ENCODE results near the gene FLAD1. TPM values are rescaled to one million over a fixed set of nuclear protein-coding genes. Genes with fewer than 3 reads are reported as not detected.

Gene FLAD1
- total RNA-seq, 2 experiments from 2014 or later: 34.7 to 35.1 TPM

- Mint-ChIP-seq H3K36me3 (ENCODE audit: low read depth) (no peaks in the 10 kb centered on the region), H3K9me3 (no peaks in the 10 kb centered on the region)
- POLR2A ChIA-PET: interaction anchor here (0.6 kb wide), 1 partner anchor 9 kb away, joined by 3 read pairs; no protein-coding TSS in a partner anchor
Observed at GRCh38 chr1:155029513-155030242, 46.5 kb downstream of the FLAD1 start.

GRCh38 chr1:155030243-155030795 is 47.2 kb downstream of the FLAD1 start:
- no peak for DNase-seq
- POLR2A ChIA-PET: no interaction called here
- CTCF ChIA-PET: interaction anchor here (1.1 kb wide), 1 partner anchor 11 kb away, joined by 3 read pairs; no protein-coding TSS in a partner anchor
- Mint-ChIP-seq H3K27me3 (peaks cover 2% of the 10 kb centered on the region), H3K9me3 (no peaks in the 10 kb centered on the region), H3K27ac (no peak overlapping the region), H3K36me3 (ENCODE audit: low read depth) (no peaks in the 10 kb centered on the region), H3K4me1 (no peaks in the 10 kb centered on the region), H3K4me3 (no peak overlapping the region)

More at GRCh38 chr1:155029513-155030242, 46.5 kb downstream of the FLAD1 start:
- no peak overlapping the region for H3K27ac Mint-ChIP-seq
- CTCF ChIA-PET: no interaction called here
- H3K4me3 Mint-ChIP-seq: no peak overlapping the region
- DNase-seq: no peak
- peaks cover 2% of the 10 kb centered on the region for H3K27me3 Mint-ChIP-seq
- H3K4me1 Mint-ChIP-seq: no peaks in the 10 kb centered on the region

DNA sequence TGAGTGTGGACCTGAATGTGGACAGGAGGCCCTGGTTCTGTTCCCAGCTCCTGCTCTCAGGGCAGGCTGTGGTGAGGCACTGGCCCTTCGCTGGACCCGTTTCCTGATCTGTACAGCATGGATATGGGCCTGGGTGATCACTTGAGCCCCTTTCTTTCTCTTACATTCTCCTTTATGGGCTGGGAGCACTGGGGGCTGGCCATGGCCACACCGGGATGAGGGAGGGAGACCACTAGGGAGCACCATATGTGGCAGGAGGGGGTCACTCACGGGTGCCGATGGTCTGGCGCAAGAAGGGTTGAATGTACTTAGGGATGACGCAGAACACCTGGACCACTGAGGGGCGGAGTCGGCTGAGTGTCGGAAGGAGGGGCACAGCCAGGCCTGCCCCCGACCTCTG is 47.8 kb downstream of the FLAD1 start:
- Mint-ChIP-seq H3K36me3 (ENCODE audit: low read depth) (no peaks in the 10 kb centered on the region), H3K4me3 (no peak overlapping the region), H3K27me3 (peaks cover 2% of the 10 kb centered on the region), H3K4me1 (no peaks in the 10 kb centered on the region), H3K27ac (no peak overlapping the region), H3K9me3 (no peaks in the 10 kb centered on the region)
- POLR2A ChIA-PET: no interaction called here
- no peak for DNase-seq
- CTCF ChIA-PET: interaction anchor here (1.1 kb wide), 1 partner anchor 12 kb away, joined by 3 read pairs; no protein-coding TSS in a partner anchor

GRCh38 chr1:155032886-155033285 is 49.7 kb downstream of the FLAD1 start:
- Mint-ChIP-seq H3K36me3 (ENCODE audit: low read depth) (no peaks in the 10 kb centered on the region), H3K9me3 (no peaks in the 10 kb centered on the region), H3K4me1 (no peaks in the 10 kb centered on the region), H3K4me3 (no peak overlapping the region), H3K27ac (no peak overlapping the region), H3K27me3 (peaks cover 5% of the 10 kb centered on the region)
- POLR2A ChIA-PET: no interaction called here
- CTCF ChIA-PET: interaction anchor here (0.8 kb wide), 1 partner anchor 59 kb away, joined by 3 read pairs; no protein-coding TSS in a partner anchor
- DNase-seq: no peak

DNA sequence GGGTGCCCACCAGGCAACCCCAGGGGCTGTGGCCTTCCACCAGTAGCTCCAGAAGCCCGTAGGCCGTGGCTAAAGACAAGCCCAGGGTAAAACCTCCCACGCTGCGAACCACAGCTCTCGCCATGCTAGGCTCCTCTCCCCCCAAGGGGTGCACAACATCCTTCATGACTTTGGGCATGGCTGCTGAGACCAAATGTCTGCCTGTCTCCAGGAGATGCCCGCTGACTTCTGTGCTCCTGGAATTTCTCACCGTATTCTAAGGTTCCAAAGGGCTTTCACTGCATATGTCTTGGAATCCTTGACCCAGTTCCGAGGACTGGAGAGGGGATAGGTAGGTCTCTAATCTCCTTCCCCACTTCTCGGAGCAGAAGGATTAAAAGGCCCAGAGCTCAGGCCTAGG is 50.4 kb downstream of the FLAD1 start, which contains the start of the genes DCST1 and DCST2:
DCST1 (plus strand) TSS at position 301 of the 400 bp plus-strand sequence. CDS start 213 bp downstream, outside the sequence.
DCST2 (minus strand) TSS at position 258 of the 400 bp plus-strand sequence; CDS start at position 178, 80 bp downstream.
- no peaks in the 10 kb centered on the region for H3K9me3 Mint-ChIP-seq
- H3K27ac Mint-ChIP-seq: no peak within 1 kb of the TSS
- ChIA-PET POLR2A (no interaction called here), CTCF (interaction anchor here (0.6 to 1.1 kb wide), 3 partner anchors 58 to 139 kb away, joined by 3 read pairs; partner anchors contain the start of gene KRTCAP2)
- DNase-seq: no peak
- H3K4me1 Mint-ChIP-seq: no peaks in the 10 kb centered on the region
- H3K36me3 Mint-ChIP-seq (ENCODE audit: low read depth): no peaks in the 10 kb centered on the region
- peaks cover 12% of the 10 kb centered on the region for H3K27me3 Mint-ChIP-seq
- H3K4me3 Mint-ChIP-seq: no peak within 1 kb of the TSS

DNA sequence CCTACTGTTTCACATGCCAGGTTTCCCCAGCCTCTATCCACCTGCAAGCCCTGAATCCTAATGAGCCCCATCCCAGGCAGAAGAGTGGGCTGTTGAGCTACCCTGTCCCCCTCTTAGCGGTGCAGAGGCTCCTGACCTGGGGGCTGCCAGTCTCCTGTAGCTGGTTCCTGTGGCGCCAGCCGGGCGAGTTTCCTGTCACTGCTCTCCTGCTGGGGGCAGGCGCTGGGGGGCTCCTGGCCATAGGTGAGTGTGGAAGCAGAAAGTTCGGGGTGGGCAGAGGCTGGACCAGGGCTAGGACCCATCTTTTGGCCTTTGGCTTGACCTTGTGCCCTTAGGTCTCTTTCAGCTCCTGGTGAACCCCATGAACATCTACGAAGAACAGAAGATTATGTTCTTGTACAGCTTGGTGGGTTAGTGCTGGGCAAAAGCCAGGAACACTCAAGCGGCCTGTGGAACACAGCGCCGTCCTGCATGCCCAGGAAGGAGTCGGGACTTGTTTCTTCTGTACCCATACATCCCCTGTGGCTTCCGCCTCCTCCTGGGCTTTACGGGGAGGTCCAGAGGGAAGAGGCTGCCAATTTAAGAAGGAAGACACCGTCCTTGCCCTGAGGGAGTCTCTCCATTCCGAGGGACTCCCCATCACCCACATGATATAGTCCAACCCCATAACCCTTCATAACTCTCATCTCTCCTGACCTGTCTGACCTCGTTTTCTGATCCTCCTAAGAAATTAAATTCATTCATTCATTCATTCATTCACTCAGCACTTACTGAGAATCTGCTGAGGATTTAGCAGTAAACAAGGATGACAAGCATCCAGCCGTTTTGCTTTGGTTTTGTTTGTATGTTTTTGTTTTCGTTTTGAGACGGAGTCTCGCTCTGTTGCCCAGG is 51.4 kb downstream of the FLAD1 start:
- no peak for DNase-seq
- H3K27ac Mint-ChIP-seq: no peak overlapping the region
- POLR2A ChIA-PET: no interaction called here

DNA sequence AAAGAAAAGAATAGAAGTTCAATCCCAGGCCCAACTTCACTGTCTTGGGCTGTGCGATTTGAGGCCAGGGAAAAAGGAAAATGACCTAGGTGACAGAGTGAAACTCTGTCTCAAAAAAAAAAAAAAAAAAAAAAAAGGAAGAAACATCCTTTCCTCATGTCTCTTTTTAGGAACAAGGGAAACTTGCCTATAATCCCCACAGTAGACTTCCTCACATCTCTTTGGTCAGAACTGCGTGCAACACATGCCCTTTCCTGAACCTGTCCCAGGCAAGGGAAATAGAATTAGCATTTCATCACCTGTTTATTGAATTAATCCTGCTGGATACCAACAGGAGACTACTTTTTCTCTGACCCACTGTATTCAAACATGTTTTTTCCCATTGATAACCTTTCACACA is 52.8 kb downstream of the FLAD1 start:
- no peak overlapping the region for H3K4me3 Mint-ChIP-seq
- ChIA-PET CTCF (interaction anchor here (1.4 kb wide), 1 partner anchor 15 kb away, joined by 4 read pairs; the partner anchor contains the start of gene ADAM15), POLR2A (no interaction called here)
- no peak overlapping the region for H3K27ac Mint-ChIP-seq
- DNase-seq: no peak
- no peaks in the 10 kb centered on the region for H3K36me3 Mint-ChIP-seq (ENCODE audit: low read depth)
- H3K4me1 Mint-ChIP-seq: peaks cover 7% of the 10 kb centered on the region
- no peaks in the 10 kb centered on the region for H3K9me3 Mint-ChIP-seq
- peaks cover 14% of the 10 kb centered on the region for H3K27me3 Mint-ChIP-seq

More for the DNA sequence above, 51.4 kb downstream of the FLAD1 start:
- Mint-ChIP-seq H3K4me1 (peaks cover 7% of the 10 kb centered on the region), H3K27me3 (peaks cover 11% of the 10 kb centered on the region), H3K36me3 (ENCODE audit: low read depth) (no peaks in the 10 kb centered on the region), H3K9me3 (no peaks in the 10 kb centered on the region), H3K4me3 (no peak overlapping the region)
- CTCF ChIA-PET: interaction anchor here (1.1 to 1.4 kb wide), 2 partner anchors 16 to 138 kb away, joined by 3 to 4 read pairs; partner anchors contain the start of genes ADAM15 and KRTCAP2

GRCh38 chr1:155037043-155037442 is 53.9 kb downstream of the FLAD1 start:
- no peak for DNase-seq
- H3K36me3 Mint-ChIP-seq (ENCODE audit: low read depth): no peaks in the 10 kb centered on the region
- ChIA-PET CTCF (interaction anchor here (1.3 to 12.9 kb wide), 2 partner anchors 14 to 21 kb away, joined by 3 to 107 read pairs; partner anchors contain the start of gene ADAM15), POLR2A (no interaction called here)
- H3K4me1 Mint-ChIP-seq: peaks cover 7% of the 10 kb centered on the region
- H3K9me3 Mint-ChIP-seq: no peaks in the 10 kb centered on the region
- H3K4me3 Mint-ChIP-seq: no peak overlapping the region
- H3K27ac Mint-ChIP-seq: no peak overlapping the region
- peaks cover 14% of the 10 kb centered on the region for H3K27me3 Mint-ChIP-seq

DNA sequence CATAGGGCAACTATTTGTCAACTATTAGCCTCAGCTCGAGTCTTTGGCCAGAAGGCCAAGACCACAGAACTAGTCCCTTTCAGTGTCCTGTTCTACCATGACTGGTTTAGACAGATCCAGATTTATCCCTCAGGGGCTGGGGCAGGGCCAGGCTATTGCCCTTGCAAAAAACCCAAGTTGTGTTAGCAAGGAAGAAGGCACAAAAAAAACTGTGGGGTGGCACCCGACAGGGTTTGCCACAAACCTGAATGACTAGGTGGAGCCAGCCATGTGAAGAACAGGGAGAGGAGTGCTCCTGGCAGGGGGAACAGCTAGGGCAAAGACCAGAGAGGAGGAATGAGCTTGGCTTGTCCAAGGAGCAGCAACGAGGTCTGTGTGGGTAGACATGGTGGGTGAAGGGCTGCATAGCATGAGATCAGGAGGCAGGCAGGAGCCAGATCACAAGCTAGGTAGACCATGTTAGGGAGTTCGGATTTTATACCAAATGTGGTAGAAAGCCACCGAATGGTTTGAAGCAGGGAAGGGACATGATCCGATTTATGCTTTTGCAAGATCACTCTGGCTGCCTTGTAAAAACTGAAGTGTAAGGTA is 54.8 kb downstream of the FLAD1 start:
- POLR2A ChIA-PET: interaction anchor here (1.1 kb wide), 1 partner anchor 22 kb away, joined by 3 read pairs; no protein-coding TSS in a partner anchor
- peaks cover 7% of the 10 kb centered on the region for H3K4me1 Mint-ChIP-seq
- H3K27ac Mint-ChIP-seq: no peak overlapping the region

DNA sequence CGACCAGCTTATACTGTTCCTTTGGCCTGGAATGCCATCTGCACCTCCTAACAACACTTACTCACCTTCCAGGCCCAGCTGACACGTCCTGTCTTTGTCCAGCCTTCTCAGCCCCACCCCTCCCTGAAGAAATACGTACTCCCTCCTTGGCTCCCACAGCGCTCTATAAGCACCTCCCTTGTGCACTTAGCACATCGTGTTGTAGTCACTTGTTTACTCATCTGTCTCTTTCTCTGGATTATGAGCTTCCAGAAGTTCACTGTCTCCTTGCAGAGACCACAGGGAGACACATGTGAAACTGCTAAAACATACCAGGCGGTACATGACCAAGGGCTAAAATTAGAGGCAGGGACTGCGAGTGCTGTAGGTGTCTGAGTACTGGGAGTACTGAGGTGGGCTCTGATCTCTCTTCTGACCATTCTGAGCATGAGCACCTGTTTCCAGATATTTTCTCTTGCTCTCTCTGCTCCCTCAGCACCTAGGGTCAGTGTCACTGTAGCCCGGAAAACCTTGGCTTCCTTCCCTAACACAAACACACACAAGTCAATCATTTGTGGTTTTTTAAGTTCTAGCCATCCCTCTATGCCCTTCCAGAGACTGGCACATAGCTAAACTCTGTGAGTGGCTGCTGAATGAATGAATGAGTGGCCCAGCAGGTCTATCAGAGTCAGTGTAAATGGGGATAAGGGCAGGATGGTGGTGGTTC is 55.6 kb downstream of the FLAD1 start:
- Mint-ChIP-seq H3K27ac (no peak overlapping the region), H3K9me3 (no peaks in the 10 kb centered on the region), H3K36me3 (ENCODE audit: low read depth) (no peaks in the 10 kb centered on the region), H3K4me3 (no peak overlapping the region), H3K4me1 (peaks cover 8% of the 10 kb centered on the region), H3K27me3 (peaks cover 14% of the 10 kb centered on the region)
- DNase-seq: no peak
- ChIA-PET CTCF (interaction anchor here (0.7 to 12.9 kb wide), 3 partner anchors 12 to 21 kb away, joined by 3 to 107 read pairs (median 5); partner anchors contain the start of gene ADAM15), POLR2A (interaction anchor here (0.9 to 1.1 kb wide), 2 partner anchors 9 to 22 kb away, joined by 3 read pairs; no protein-coding TSS in a partner anchor)

More for the DNA sequence above, 54.8 kb downstream of the FLAD1 start:
- no peaks in the 10 kb centered on the region for H3K9me3 Mint-ChIP-seq
- H3K4me3 Mint-ChIP-seq: no peak overlapping the region
- no peaks in the 10 kb centered on the region for H3K36me3 Mint-ChIP-seq (ENCODE audit: low read depth)
- no peak for DNase-seq
- CTCF ChIA-PET: interaction anchor here (0.7 to 12.9 kb wide), 4 partner anchors 13 to 20 kb away, joined by 3 to 107 read pairs (median 4); partner anchors contain the start of gene ADAM15
- H3K27me3 Mint-ChIP-seq: peaks cover 14% of the 10 kb centered on the region

- no peaks in the 10 kb centered on the region for H3K36me3 Mint-ChIP-seq (ENCODE audit: low read depth)
- ChIA-PET CTCF (interaction anchor here (0.7 to 12.9 kb wide), 3 partner anchors 12 to 21 kb away, joined by 5 to 107 read pairs (median 5); partner anchors contain the start of gene ADAM15), POLR2A (interaction anchor here (0.9 to 1.1 kb wide), 2 partner anchors 10 to 23 kb away, joined by 3 read pairs; no protein-coding TSS in a partner anchor)
- peaks cover 10% of the 10 kb centered on the region for H3K4me1 Mint-ChIP-seq
- H3K9me3 Mint-ChIP-seq: no peaks in the 10 kb centered on the region
- no peak for DNase-seq
- no peak overlapping the region for H3K27ac Mint-ChIP-seq
- peaks cover 14% of the 10 kb centered on the region for H3K27me3 Mint-ChIP-seq
- no peak overlapping the region for H3K4me3 Mint-ChIP-seq
Observed at GRCh38 chr1:155039308-155039669, 56.1 kb downstream of the FLAD1 start.

Measured in activated CD4-positive, alpha-beta memory T cell treated with anti-CD3 and anti-CD28 coated beads, Interleukin-2, amount 10 ng/mL, durations not matched to agents 7 days and 5 days (primary cell).